Effector memory CD4-positive, alpha-beta T cell (primary cell): Measurements from ENCODE around the gene AKT1S1.

Experiments used
- DNase-seq, 3 donors: peaks; one replicate each; pipeline ENCODE4 v3.0.0-alpha.2; 2020
- H3K27ac ChIP-seq: 2 replicates; pipeline ENCODE4 v1.7.0; 2013; ENCODE audit warnings: mild to moderate bottlenecking, low read length, moderate library complexity; ENCODE audit not compliant: insufficient read depth, poor library complexity, severe bottlenecking
- H3K27me3 ChIP-seq: replicated peaks from 2 replicates; pipeline ENCODE4 v1.7.0; 2013; ENCODE audit warnings: mild to moderate bottlenecking, low read length; ENCODE audit not compliant: insufficient read depth, control insufficient read depth, poor library complexity, severe bottlenecking
- H3K36me3 ChIP-seq: 2 replicates; pipeline ENCODE4 v1.7.0; 2013; ENCODE audit warnings: mild to moderate bottlenecking, low read length, moderate library complexity; ENCODE audit not compliant: control insufficient read depth, insufficient read depth
- H3K4me1 ChIP-seq: 2 replicates; pipeline ENCODE4 v1.7.0; 2013; ENCODE audit warnings: low read length, mild to moderate bottlenecking; ENCODE audit not compliant: control insufficient read depth, insufficient read depth, poor library complexity, severe bottlenecking
- H3K4me3 ChIP-seq: 2 replicates; pipeline ENCODE4 v1.7.0; 2013; ENCODE audit warnings: low read length, low read depth, mild to moderate bottlenecking; ENCODE audit not compliant: insufficient read depth, poor library complexity, severe bottlenecking
- H3K9me3 ChIP-seq: 2 replicates; pipeline ENCODE4 v1.7.0; 2013; ENCODE audit warnings: mild to moderate bottlenecking, low read length, moderate library complexity; ENCODE audit not compliant: control insufficient read depth

AKT1S1 gene

GRCh38 chr19:49844138-49845095 lies 32.7 kb downstream of the AKT1S1 start:
- Histone ChIP-seq H3K36me3 (no peaks in the 10 kb centered on the region), H3K9me3 (no peaks in the 10 kb centered on the region), H3K27ac (no peak overlapping the region), H3K27me3 (no peaks in the 10 kb centered on the region), H3K4me3 (no peak overlapping the region), H3K4me1 (no peaks in the 10 kb centered on the region)
- no peak for DNase-seq

DNA sequence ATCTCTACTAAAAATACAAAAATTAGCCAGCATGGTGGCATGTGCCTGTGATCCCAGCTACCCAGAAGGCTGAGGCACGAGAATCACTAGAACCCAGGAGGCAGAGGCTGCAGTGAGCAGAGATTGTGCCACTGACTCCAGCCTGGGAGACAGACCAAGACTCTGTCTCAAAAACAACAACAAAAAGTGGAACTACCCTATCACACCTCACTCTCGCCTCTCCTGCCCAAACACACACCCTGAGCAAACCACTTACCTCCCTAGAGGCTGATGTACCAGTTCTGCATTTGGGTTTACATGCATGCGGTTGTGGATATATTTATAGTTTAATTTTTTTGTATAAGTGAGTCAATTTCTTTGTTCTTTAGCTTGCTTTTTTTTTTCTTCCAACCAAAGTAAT lies 33.9 kb downstream of the AKT1S1 start:
- Histone ChIP-seq H3K27me3 (no peaks in the 10 kb centered on the region), H3K9me3 (no peaks in the 10 kb centered on the region), H3K4me3 (no peak overlapping the region), H3K36me3 (peaks cover 4% of the 10 kb centered on the region), H3K27ac (no peak overlapping the region), H3K4me1 (no peaks in the 10 kb centered on the region)
- DNase-seq: no peak

DNA sequence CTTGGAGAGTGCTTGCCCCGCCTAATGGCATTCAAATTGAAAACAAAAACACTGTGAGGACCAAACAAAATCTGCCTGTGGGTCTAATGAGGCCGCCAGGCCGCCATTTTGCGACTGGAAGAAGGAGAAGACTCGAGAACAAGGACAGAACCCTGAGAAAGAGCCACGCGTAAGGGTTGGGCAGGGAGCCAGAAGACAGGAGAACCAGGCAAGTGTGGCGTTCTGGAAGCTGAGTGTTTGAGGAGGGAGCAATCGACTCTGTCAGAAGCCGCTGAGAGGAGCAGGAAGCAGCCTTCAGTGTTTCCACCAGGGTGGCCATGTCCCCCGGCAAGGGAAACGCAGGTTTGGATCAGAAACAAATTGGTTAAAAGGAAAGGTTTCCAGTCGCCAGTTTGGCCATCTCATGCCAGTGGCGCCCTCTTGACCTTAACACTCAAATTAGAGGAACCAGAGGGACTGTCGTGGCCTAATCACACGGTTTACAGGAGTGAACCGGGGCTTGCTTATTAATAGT lies 36.4 kb downstream of the AKT1S1 start:
- no peak overlapping the region for H3K27ac ChIP-seq
- H3K9me3 ChIP-seq: no peaks in the 10 kb centered on the region
- no peak for DNase-seq
- H3K36me3 ChIP-seq: peaks cover 26% of the 10 kb centered on the region
- H3K4me1 ChIP-seq: no peaks in the 10 kb centered on the region
- no peak overlapping the region for H3K4me3 ChIP-seq
- H3K27me3 ChIP-seq: no peaks in the 10 kb centered on the region

GRCh38 chr19:49840321-49840720 lies 36.8 kb downstream of the AKT1S1 start:
- H3K9me3 ChIP-seq: no peaks in the 10 kb centered on the region
- H3K4me1 ChIP-seq: no peaks in the 10 kb centered on the region
- H3K4me3 ChIP-seq: no peak overlapping the region
- no peak for DNase-seq
- peaks cover 30% of the 10 kb centered on the region for H3K36me3 ChIP-seq
- no peak overlapping the region for H3K27ac ChIP-seq
- H3K27me3 ChIP-seq: no peaks in the 10 kb centered on the region

DNA sequence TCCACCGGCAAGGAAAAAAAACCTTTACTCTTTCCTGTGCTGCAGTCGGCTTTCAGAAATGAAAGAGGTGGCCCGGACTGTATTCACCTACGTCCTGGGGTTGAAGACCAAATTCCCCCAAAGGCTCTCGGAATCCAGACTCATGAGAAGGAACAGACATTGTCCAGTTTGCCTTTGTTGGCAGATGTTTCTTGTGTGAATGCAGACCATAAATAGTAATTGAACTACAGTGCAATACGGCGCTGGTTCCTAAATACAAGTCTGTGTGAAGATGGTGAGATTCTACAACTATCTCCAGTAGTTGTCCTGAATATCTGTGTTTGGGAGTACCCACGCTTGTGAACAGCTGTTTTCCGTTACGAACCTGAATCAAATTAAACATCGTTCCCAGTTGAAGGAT lies 37.4 kb downstream of the AKT1S1 start:
- no peaks in the 10 kb centered on the region for H3K4me1 ChIP-seq
- no peak overlapping the region for H3K4me3 ChIP-seq
- no peaks in the 10 kb centered on the region for H3K9me3 ChIP-seq
- H3K36me3 ChIP-seq: peaks cover 36% of the 10 kb centered on the region
- no peaks in the 10 kb centered on the region for H3K27me3 ChIP-seq
- no peak for DNase-seq
- H3K27ac ChIP-seq: no peak overlapping the region

- H3K4me3 ChIP-seq: no peak overlapping the region
- DNase-seq: no peak
- H3K27me3 ChIP-seq: no peaks in the 10 kb centered on the region
- H3K9me3 ChIP-seq: no peaks in the 10 kb centered on the region
- H3K4me1 ChIP-seq: no peaks in the 10 kb centered on the region
- no peak overlapping the region for H3K27ac ChIP-seq
- H3K36me3 ChIP-seq: peaks cover 43% of the 10 kb centered on the region
Measured at GRCh38 chr19:49838885-49839588, 38.1 kb downstream of the AKT1S1 start.

DNA sequence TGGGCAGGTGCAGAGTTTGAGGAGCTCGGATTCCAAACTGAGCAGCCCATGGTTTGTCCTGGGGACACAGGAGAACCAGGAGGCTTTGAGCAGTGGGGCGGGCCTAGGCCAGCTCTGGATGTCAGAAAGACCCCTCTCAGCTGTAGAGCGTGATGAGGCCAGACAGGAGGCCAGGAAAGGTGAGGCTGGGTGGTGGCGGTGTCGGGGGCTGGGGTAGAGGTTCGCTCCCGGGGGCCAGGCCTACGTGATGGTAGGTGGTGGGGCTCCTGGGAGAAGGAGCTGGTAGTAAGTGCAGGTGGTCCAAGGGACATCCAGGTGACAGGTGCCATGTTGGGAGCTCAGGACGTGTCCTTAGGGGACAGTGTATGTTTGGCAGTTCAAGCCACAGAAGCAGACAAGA lies 39.7 kb downstream of the AKT1S1 start:
- Histone ChIP-seq H3K27ac (no peak overlapping the region), H3K36me3 (peaks cover 57% of the 10 kb centered on the region), H3K4me3 (no peak overlapping the region), H3K4me1 (no peaks in the 10 kb centered on the region), H3K9me3 (no peaks in the 10 kb centered on the region), H3K27me3 (no peaks in the 10 kb centered on the region)
- no peak for DNase-seq

GRCh38 chr19:49837009-49837310 lies 40.2 kb downstream of the AKT1S1 start:
- DNase-seq: no peak
- Histone ChIP-seq H3K4me3 (no peak overlapping the region), H3K9me3 (no peaks in the 10 kb centered on the region), H3K27ac (no peak overlapping the region), H3K36me3 (peaks cover 61% of the 10 kb centered on the region), H3K27me3 (no peaks in the 10 kb centered on the region), H3K4me1 (no peaks in the 10 kb centered on the region)

GRCh38 chr19:49836176-49837008 lies 40.8 kb downstream of the AKT1S1 start:
- no peaks in the 10 kb centered on the region for H3K27me3 ChIP-seq
- no peaks in the 10 kb centered on the region for H3K9me3 ChIP-seq
- H3K27ac ChIP-seq: no peak overlapping the region
- H3K4me3 ChIP-seq: no peak overlapping the region
- no peaks in the 10 kb centered on the region for H3K4me1 ChIP-seq
- peaks cover 67% of the 10 kb centered on the region for H3K36me3 ChIP-seq
- DNase-seq: no peak
